H1 (cell line): ENCODE measurements around the gene PILRB. TPM values are rescaled to one million over a fixed set of nuclear protein-coding genes. Genes with fewer than 3 reads are reported as not detected.
A peak's percentile ranks its signal among the peaks of the same experiment; 100 is the strongest.

Experiments used
- CTCF ChIA-PET: fragments of 300-600 bp; sonication (Branson Sonifier 250); formaldehyde crosslinking; loops from one replicate; lab custom pipeline; 2021; ENCODE audit not compliant: partially characterized antibody; lab: Charles Lee
- POLR2A ChIA-PET: fragments of 300-600 bp; sonication (Branson Sonifier 250); formaldehyde crosslinking; loops from one replicate; lab custom pipeline; 2021; ENCODE audit warnings: inconsistent platforms; ENCODE audit not compliant: partially characterized antibody; lab: Charles Lee
- DNase-seq, 2 experiments: peaks; one replicate each; pipeline versions ENCODE4 v3.0.0 to v3.0.0-alpha.2; 2010 to 2022; ENCODE audit warnings: low spot score in 2 of 2, low read depth in 1 of 2, mixed read lengths in 1 of 2
- FAIRE-seq: peaks from 2 replicates; lab custom pipeline; 2011; peaks lifted over from hg19 to GRCh38; lab: Jason Lieb, UNC
- H2AFZ ChIP-seq: 2 replicates; pipeline ENCODE4 v1.8.1; 2012; ENCODE audit warnings: low read length, inconsistent platforms
- H2AK5ac ChIP-seq: 2 replicates; pipeline ENCODE4 v1.6.1; 2013; ENCODE audit warnings: low read depth, low read length
- H2BK120ac ChIP-seq: replicated peaks from 2 replicates; pipeline ENCODE3; 2013; ENCODE audit warnings: low read depth, low read length, inconsistent platforms
- H2BK12ac ChIP-seq: 2 replicates; pipeline ENCODE4 v1.6.1; 2013; ENCODE audit warnings: low read depth, low read length
- H2BK15ac ChIP-seq: 2 replicates; pipeline ENCODE4 v1.6.1; 2013; ENCODE audit warnings: low read length
- H2BK20ac ChIP-seq: 2 replicates; pipeline ENCODE4 v1.6.1; 2013; ENCODE audit warnings: low read length
- H2BK5ac ChIP-seq: 2 replicates; pipeline ENCODE4 v1.6.1; 2013; ENCODE audit warnings: low read depth, low read length
- H3K14ac ChIP-seq: 2 replicates; pipeline ENCODE4 v1.6.1; 2013; ENCODE audit warnings: inconsistent platforms; ENCODE audit not compliant: insufficient read length
- H3K18ac ChIP-seq: 2 replicates; pipeline ENCODE4 v1.6.1; 2013; ENCODE audit warnings: low read length; ENCODE audit errors: extremely low read depth
- H3K23ac ChIP-seq: 2 replicates; pipeline ENCODE4 v1.6.1; 2013; ENCODE audit warnings: inconsistent platforms; ENCODE audit not compliant: insufficient read length
- H3K23me2 ChIP-seq: 2 replicates; pipeline ENCODE4 v1.6.1; 2013; ENCODE audit warnings: low read depth, low read length
- H3K27ac ChIP-seq: 2 replicates; pipeline ENCODE4 v1.6.1; 2011; ENCODE audit warnings: low read depth, low read length, inconsistent platforms
- H3K27me3 ChIP-seq, 4 experiments: replicated peaks in 1 of 4; 1 replicate in 1 of 4; 2 replicates in 3 of 4; pipeline versions ENCODE4 v1.6.1 to v1.8.1; 2011 to 2013; ENCODE audit warnings: low read length in 3 of 4, mild to moderate bottlenecking in 3 of 4, inconsistent platforms in 2 of 4, mixed read lengths in 2 of 4, moderate library complexity in 1 of 4; ENCODE audit not compliant: control insufficient read depth in 3 of 4, insufficient read depth in 3 of 4; ENCODE audit errors: extremely low read depth in 1 of 4
- H3K36me3 ChIP-seq, 4 experiments: 2 replicates each; pipeline versions ENCODE4 v1.6.1 to v1.8.1; 2011 to 2013; ENCODE audit warnings: mild to moderate bottlenecking in 4 of 4, low read length in 3 of 4, moderate library complexity in 2 of 4, control low read depth in 1 of 4, inconsistent platforms in 1 of 4; ENCODE audit not compliant: insufficient read depth in 4 of 4, control insufficient read depth in 2 of 4
- H3K4ac ChIP-seq: replicated peaks from 2 replicates; pipeline ENCODE3; 2013; ENCODE audit warnings: low read length, low read depth, mixed read lengths, inconsistent platforms; ENCODE audit not compliant: insufficient read length
- H3K4me1 ChIP-seq, 4 experiments: replicated peaks in 1 of 4; 1 replicate in 1 of 4; 2 replicates in 3 of 4; pipeline versions ENCODE4 v1.6.1 to v1.8.1; 2011 to 2013; ENCODE audit warnings: low read length in 3 of 4, inconsistent platforms in 2 of 4, mixed read lengths in 1 of 4; ENCODE audit not compliant: insufficient read depth in 4 of 4, control insufficient read depth in 3 of 4
- H3K4me2 ChIP-seq, 2 experiments: 2 replicates each; pipeline versions ENCODE4 v1.6.1 to v1.8.1; 2011 to 2013; ENCODE audit warnings: low read depth in 2 of 2, low read length in 2 of 2, control low read depth in 1 of 2, inconsistent platforms in 1 of 2, mild to moderate bottlenecking in 1 of 2; ENCODE audit not compliant: insufficient read depth in 1 of 2
- H3K4me3 ChIP-seq, 4 experiments: fragments of 200-600, 300-600 bp in 1 of 4; sonication (generic), shearing (Covaris generic), sonication (Bioruptor Twin) in 1 of 4; 2 replicates each; pipeline versions ENCODE4 v1.5.1 to v1.8.1; 2011 to 2016; ENCODE audit warnings: low read length in 4 of 4, low read depth in 3 of 4, control low read depth in 2 of 4, inconsistent platforms in 2 of 4, mild to moderate bottlenecking in 2 of 4, mixed read lengths in 1 of 4, moderate library complexity in 1 of 4; ENCODE audit not compliant: insufficient read depth in 2 of 4; ENCODE audit errors: extremely low read depth in 1 of 4
- H3K56ac ChIP-seq: replicated peaks from 2 replicates; pipeline ENCODE3; 2013; ENCODE audit warnings: low read depth, mild to moderate bottlenecking, mixed read lengths, low read length, inconsistent platforms; ENCODE audit not compliant: insufficient read length
- H3K79me1 ChIP-seq: 2 replicates; pipeline ENCODE4 v1.6.1; 2013; ENCODE audit warnings: low read depth, low read length, control low read depth
- H3K79me2 ChIP-seq, 2 experiments: 2 replicates each; pipeline versions ENCODE4 v1.6.1 to v1.8.1; 2012 to 2013; ENCODE audit warnings: low read length in 2 of 2, mild to moderate bottlenecking in 2 of 2, inconsistent platforms in 1 of 2; ENCODE audit not compliant: insufficient read depth in 2 of 2, control insufficient read depth in 1 of 2
- H3K9ac ChIP-seq, 4 experiments: replicated peaks in 1 of 4; 1 replicate in 1 of 4; 2 replicates in 3 of 4; pipeline versions ENCODE4 v1.6.1 to v1.8.1; 2011 to 2013; ENCODE audit warnings: low read depth in 3 of 4, low read length in 3 of 4, control low read depth in 2 of 4, mild to moderate bottlenecking in 2 of 4, moderate library complexity in 2 of 4, inconsistent platforms in 1 of 4; ENCODE audit errors: extremely low read depth in 1 of 4
- H3K9me3 ChIP-seq, 2 experiments: 2 replicates each; pipeline versions ENCODE4 v1.6.1 to v1.8.1; 2012 to 2013; ENCODE audit warnings: mild to moderate bottlenecking in 2 of 2, moderate library complexity in 2 of 2, control low read depth in 1 of 2, inconsistent platforms in 1 of 2, low read depth in 1 of 2, low read length in 1 of 2, mixed read lengths in 1 of 2; ENCODE audit not compliant: insufficient read depth in 2 of 2
- H4K20me1 ChIP-seq, 2 experiments: replicated peaks in 1 of 2; 2 replicates each; pipeline versions ENCODE3 to v1.8.1; 2011 to 2013; ENCODE audit warnings: inconsistent platforms in 2 of 2, low read length in 2 of 2, mild to moderate bottlenecking in 1 of 2; ENCODE audit not compliant: insufficient read depth in 2 of 2, control insufficient read depth in 1 of 2
- H4K5ac ChIP-seq: 2 replicates; pipeline ENCODE4 v1.6.1; 2013; ENCODE audit warnings: low read length, low read depth, mixed read lengths, inconsistent platforms; ENCODE audit not compliant: insufficient read length
- H4K8ac ChIP-seq: 2 replicates; pipeline ENCODE4 v1.8.0; 2013; ENCODE audit warnings: mild to moderate bottlenecking, moderate library complexity, low read length, inconsistent platforms; ENCODE audit not compliant: insufficient read depth; ENCODE audit errors: extremely low read depth
- H4K91ac ChIP-seq: replicated peaks from 2 replicates; pipeline ENCODE3; 2013; ENCODE audit warnings: low read length, mixed read lengths, inconsistent platforms; ENCODE audit not compliant: insufficient read length
- MAFK ChIP-seq: IDR thresholded peaks from 2 replicates; pipeline ENCODE4 v1.6.1; 2012; ENCODE audit warnings: low read depth, mild to moderate bottlenecking, improper control_type of control experiment, low read length
- PHF8 ChIP-seq: fragments of 200-600 bp; sonication (generic); conservative IDR thresholded peaks from 2 replicates; pipeline ENCODE4 v1.7.1; 2012; ENCODE audit warnings: low read depth, mild to moderate bottlenecking, inconsistent platforms, low read length, moderate library complexity
- RNF2 ChIP-seq: fragments of 200-900, 300-1000 bp; sonication (generic); IDR thresholded peaks from 2 replicates; pipeline ENCODE4 v1.7.1; 2016; ENCODE audit warnings: borderline replicate concordance, low read depth, mild to moderate bottlenecking, antibody characterized with exemption, low read length; ENCODE audit not compliant: poor library complexity, severe bottlenecking; ENCODE audit errors: missing control alignments
- RXRA ChIP-seq: IDR thresholded peaks from 2 replicates; pipeline ENCODE4 v1.6.1; 2011; ENCODE audit warnings: low read depth, mild to moderate bottlenecking, low read length, moderate library complexity; ENCODE audit not compliant: insufficient read depth
- TAF1 ChIP-seq: IDR thresholded peaks from 2 replicates; pipeline ENCODE4 v1.6.1; 2011; ENCODE audit warnings: mild to moderate bottlenecking, low read depth, low read length
- TBP ChIP-seq: IDR thresholded peaks from 2 replicates; pipeline ENCODE4 v1.6.1; 2011; ENCODE audit warnings: low read depth, low read length, improper control_type of control experiment
- WGBS, 2 experiments: shearing (Covaris generic) in 1 of 2; methylation state at CpG; one replicate each; pipeline versions ENCODE4 v1.1.6 to v1.1.7; 2013 to 2015; ENCODE audit warnings: low lambda C conversion rate in 2 of 2, mixed read lengths in 2 of 2, inconsistent platforms in 1 of 2, low coverage in 1 of 2, missing lambda C conversion rate in 1 of 2; ENCODE audit not compliant: insufficient replicate concordance in 2 of 2, insufficient coverage in 1 of 2, insufficient read length in 1 of 2; ENCODE audit errors: extremely low coverage in 1 of 2, missing lambda C conversion rate in 1 of 2; 5-methylcytosine and 5-hydroxymethylcytosine counted together
- polyA plus RNA-seq, 7 experiments: library from polyadenylated mRNA; depleted of rRNA in 3 of 7; stranded (reverse) in 5 of 7; unstranded in 2 of 7; fragments of >200 nt in 5 of 7; fragments of 200-250 nt in 2 of 7; gene quantifications; 1 replicate in 5 of 7; 2 replicates in 1 of 7; 4 replicates in 1 of 7; pipeline versions ENCODE4 v1.2.1 to v1.2.3, GENCODE V29; 2011 to 2013; ENCODE audit warnings: missing spikeins in 2 of 7, mixed read lengths in 2 of 7
- total RNA-seq: library from RNA; stranded (reverse); fragmentation: NEBNext Ultra II Directional; extraction: Animal tissue kit (Norgen Biotek cat#: 25700); gene quantifications from 2 replicates; pipeline ENCODE4 v1.2.1, GENCODE V29; 2021
- TF ChIP-seq, protein P1 (sequence below): IDR thresholded peaks from 2 replicates; pipeline ENCODE4 v1.6.1; 2012; ENCODE audit warnings: inconsistent platforms

Gene PILRB
- total and polyA plus RNA-seq, 2 of the 8 experiments (the other 6 are each of a cell fraction or from before 2014, with no cell fraction given), result 32.2 to 49.9 TPM

DNA sequence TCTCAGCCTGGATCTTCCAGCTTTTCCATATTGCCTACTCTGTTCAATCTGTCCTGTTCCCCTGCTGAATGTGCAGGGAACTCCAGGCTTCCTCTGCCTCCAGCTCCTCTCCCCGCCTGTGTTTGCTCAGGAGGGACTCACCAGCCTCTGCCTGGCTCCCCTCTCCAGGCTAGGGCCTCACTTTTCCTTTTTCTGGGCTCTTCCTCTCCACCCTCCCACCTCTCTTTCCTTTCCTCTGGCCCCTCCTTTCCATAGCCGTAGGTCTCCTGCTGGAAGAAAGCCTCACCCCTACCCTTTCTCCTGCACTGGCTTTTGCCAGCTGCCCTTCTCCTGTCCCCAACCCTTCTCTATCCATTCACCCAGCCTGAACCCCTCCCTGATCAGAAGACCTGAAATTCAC lies 40.3 kb downstream of the PILRB start:
- Histone ChIP-seq H3K36me3 (no peaks in the 10 kb centered on the region), H3K56ac (no peak overlapping the region), H2AFZ (peak overlapping the region; percentile 79), H3K4ac (no peak overlapping the region), H2AK5ac (no peak overlapping the region), H4K5ac (no peak overlapping the region), H2BK15ac (no peak overlapping the region; the same call in 1 of the 2 replicates), H3K9ac (no peak overlapping the region), H2BK12ac (peak overlapping the region; percentile 27; the same call in 1 of the 2 replicates), H3K23me2 (no peaks in the 10 kb centered on the region), H3K27ac (no peak overlapping the region), H3K79me1 (no peaks in the 10 kb centered on the region), H4K91ac (no peak overlapping the region), H2BK5ac (no peak overlapping the region), H2BK20ac (no peak overlapping the region)
- ChIA-PET CTCF (interaction anchor here (1.2 to 4.6 kb wide), 6 partner anchors 9 to 58 kb away, joined by 3 to 41 read pairs (median 4); no protein-coding TSS in a partner anchor), POLR2A (interaction anchor here (1.1 to 1.5 kb wide), 4 partner anchors 12 to 26 kb away, joined by 4 to 6 read pairs (median 4); no protein-coding TSS in a partner anchor)
- FAIRE-seq (no peak), DNase-seq (no peak)
- 79% methylated on average over 2 of the region's 2 CpGs; no CpG with 5 or more reads in 1 of the 2 experiments for WGBS, 2 experiments
- no peak for TF ChIP-seq PHF8
- no peak for TF ChIP-seq RNF2
- TF ChIP-seq, protein P1, sequence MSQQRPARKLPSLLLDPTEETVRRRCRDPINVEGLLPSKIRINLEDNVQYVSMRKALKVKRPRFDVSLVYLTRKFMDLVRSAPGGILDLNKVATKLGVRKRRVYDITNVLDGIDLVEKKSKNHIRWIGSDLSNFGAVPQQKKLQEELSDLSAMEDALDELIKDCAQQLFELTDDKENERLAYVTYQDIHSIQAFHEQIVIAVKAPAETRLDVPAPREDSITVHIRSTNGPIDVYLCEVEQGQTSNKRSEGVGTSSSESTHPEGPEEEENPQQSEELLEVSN, result no peak
- no peak for TF ChIP-seq RXRA
- TF ChIP-seq MAFK, result no peak
- TF ChIP-seq TBP, result no peak
- TF ChIP-seq TAF1, result no peak
- TF ChIP-seq, all 59 proteins: peak for 0
- no peak overlapping the region for H2BK120ac ChIP-seq
- peaks cover 0 to 2% (median 0%) of the 10 kb centered on the region in 4 experiments; a peak in 1 of 7 replicates for H3K27me3 ChIP-seq
- no peak overlapping the region for H3K4me2 ChIP-seq
- no peak overlapping the region for H3K14ac ChIP-seq
- H3K79me2 ChIP-seq, result no peaks in the 10 kb centered on the region
- no peak overlapping the region; the same call in 1 of the 2 replicates for H3K18ac ChIP-seq
- no peaks in the 10 kb centered on the region for H4K20me1 ChIP-seq
- H3K9me3 ChIP-seq, result no peaks in the 10 kb centered on the region
- H3K23ac ChIP-seq, result no peak overlapping the region
- no peak overlapping the region for H3K4me3 ChIP-seq
- peaks cover 0 to 10% (median 5%) of the 10 kb centered on the region in 4 experiments; a peak in 6 of 7 replicates for H3K4me1 ChIP-seq
- no peak overlapping the region for H4K8ac ChIP-seq
